Measurements from ENCODE around the gene KLHDC10. TPM values are rescaled to one million over a fixed set of nuclear protein-coding genes. Genes with fewer than 3 reads are reported as not detected.
A peak's percentile ranks its signal among the peaks of the same experiment; 100 is the strongest.
"Not testable (repeated sequence)": the region's sequence is repeated elsewhere in the genome, so short reads cannot be mapped to it uniquely, and the experiment has no call there.

The KLHDC10 gene
- polyA plus RNA-seq, 1 experiment, result 29.7 TPM

- TF ChIP-seq, protein P1, sequence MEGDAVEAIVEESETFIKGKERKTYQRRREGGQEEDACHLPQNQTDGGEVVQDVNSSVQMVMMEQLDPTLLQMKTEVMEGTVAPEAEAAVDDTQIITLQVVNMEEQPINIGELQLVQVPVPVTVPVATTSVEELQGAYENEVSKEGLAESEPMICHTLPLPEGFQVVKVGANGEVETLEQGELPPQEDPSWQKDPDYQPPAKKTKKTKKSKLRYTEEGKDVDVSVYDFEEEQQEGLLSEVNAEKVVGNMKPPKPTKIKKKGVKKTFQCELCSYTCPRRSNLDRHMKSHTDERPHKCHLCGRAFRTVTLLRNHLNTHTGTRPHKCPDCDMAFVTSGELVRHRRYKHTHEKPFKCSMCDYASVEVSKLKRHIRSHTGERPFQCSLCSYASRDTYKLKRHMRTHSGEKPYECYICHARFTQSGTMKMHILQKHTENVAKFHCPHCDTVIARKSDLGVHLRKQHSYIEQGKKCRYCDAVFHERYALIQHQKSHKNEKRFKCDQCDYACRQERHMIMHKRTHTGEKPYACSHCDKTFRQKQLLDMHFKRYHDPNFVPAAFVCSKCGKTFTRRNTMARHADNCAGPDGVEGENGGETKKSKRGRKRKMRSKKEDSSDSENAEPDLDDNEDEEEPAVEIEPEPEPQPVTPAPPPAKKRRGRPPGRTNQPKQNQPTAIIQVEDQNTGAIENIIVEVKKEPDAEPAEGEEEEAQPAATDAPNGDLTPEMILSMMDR (IDR thresholded peaks at IDR 0.05; ENCODE audit: low read depth, low read length), result no peak
- Histone ChIP-seq H3K4me3 (ENCODE audit: low read depth, low read length) (no peak overlapping the region), H3K27me3 (ENCODE audit: control insufficient read depth, insufficient read depth, low read length) (no peaks in the 10 kb centered on the region), H3K27ac (ENCODE audit: low read depth, low read length) (no peak overlapping the region), H3K9me3 (ENCODE audit: control insufficient read depth, insufficient read depth, low read length) (peaks cover 3% of the 10 kb centered on the region; the same call in 1 of the 2 replicates)
- no peak for DNase-seq (ENCODE audit: low read depth, low spot score)
- ChIA-PET CTCF (interaction anchor here (1.4 kb wide), 1 partner anchor 678 kb away, joined by 3 read pairs; no protein-coding TSS in a partner anchor), POLR2A (no interaction called here)
These were observed 9.6 kb downstream of the KLHDC10 start for GRCh38 chr7:130079846-130080394.

DNA sequence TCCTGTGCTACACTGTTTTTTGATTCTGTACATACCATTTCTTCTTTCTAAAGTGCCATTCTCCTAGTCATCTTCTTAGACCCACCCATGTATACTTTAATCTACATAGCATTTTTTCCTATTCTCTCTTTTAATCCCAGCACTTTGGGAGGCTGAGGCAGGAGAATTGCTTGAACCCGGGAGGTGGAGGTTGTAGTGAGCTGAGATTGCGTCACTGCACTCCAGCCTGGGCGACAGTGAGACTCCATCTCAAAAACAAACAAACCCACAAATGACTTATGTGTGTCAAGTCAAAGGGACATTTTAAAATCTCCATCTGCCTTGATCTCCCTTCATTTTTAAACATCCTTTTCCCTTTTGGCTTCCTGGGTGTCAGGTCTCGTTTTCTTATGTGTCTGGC lies 13.2 kb downstream of the KLHDC10 start:
- DNase-seq (ENCODE audit: low read depth, low spot score); H3K4me3 ChIP-seq (ENCODE audit: low read depth, low read length); H3K9me3 ChIP-seq (ENCODE audit: control insufficient read depth, insufficient read depth, low read length); H3K27ac ChIP-seq (ENCODE audit: low read depth, low read length); POLR2A ChIA-PET; H3K27me3 ChIP-seq (ENCODE audit: control insufficient read depth, insufficient read depth, low read length): not testable (repeated sequence)
- CTCF ChIA-PET, result interaction anchor here (2.4 to 4.0 kb wide), 2 partner anchors 11 to 13 kb away, joined by 7 to 26 read pairs; no protein-coding TSS in a partner anchor

GRCh38 chr7:130084037-130084875 lies 13.9 kb downstream of the KLHDC10 start:
- no peak for DNase-seq (ENCODE audit: low read depth, low spot score)
- Histone ChIP-seq H3K27ac (ENCODE audit: low read depth, low read length) (no peak overlapping the region), H3K9me3 (ENCODE audit: control insufficient read depth, insufficient read depth, low read length) (no peaks in the 10 kb centered on the region; the same call in 1 of the 2 replicates), H3K27me3 (ENCODE audit: control insufficient read depth, insufficient read depth, low read length) (no peaks in the 10 kb centered on the region), H3K4me3 (ENCODE audit: low read depth, low read length) (no peak overlapping the region)
- POLR2A ChIA-PET, result no interaction called here
- TF ChIP-seq, protein P1 (IDR thresholded peaks at IDR 0.05; ENCODE audit: low read depth, low read length), result peak; percentile 34
- CTCF ChIA-PET, result interaction anchor here (0.5 to 4.0 kb wide), 4 partner anchors 12 to 709 kb away, joined by 3 to 26 read pairs (median 6); no protein-coding TSS in a partner anchor

GRCh38 chr7:130085235-130085634 lies 14.9 kb downstream of the KLHDC10 start:
- H3K27me3 ChIP-seq (ENCODE audit: control insufficient read depth, insufficient read depth, low read length); POLR2A ChIA-PET; DNase-seq (ENCODE audit: low read depth, low spot score); H3K4me3 ChIP-seq (ENCODE audit: low read depth, low read length); H3K9me3 ChIP-seq (ENCODE audit: control insufficient read depth, insufficient read depth, low read length); H3K27ac ChIP-seq (ENCODE audit: low read depth, low read length): not testable (repeated sequence)
- CTCF ChIA-PET, result interaction anchor here (0.7 to 4.0 kb wide), 2 partner anchors 13 to 708 kb away, joined by 3 to 26 read pairs; no protein-coding TSS in a partner anchor

GRCh38 chr7:130086938-130087337 lies 16.6 kb downstream of the KLHDC10 start:
- ChIA-PET CTCF (interaction anchor here (1.4 to 2.1 kb wide), 2 partner anchors 9 to 15 kb away, joined by 6 to 10 read pairs; no protein-coding TSS in a partner anchor), POLR2A (interaction anchor here (1.2 kb wide), 1 partner anchor 47 kb away, joined by 3 read pairs; no protein-coding TSS in a partner anchor)
- Histone ChIP-seq H3K27ac (ENCODE audit: low read depth, low read length) (no peak overlapping the region), H3K27me3 (ENCODE audit: control insufficient read depth, insufficient read depth, low read length) (no peaks in the 10 kb centered on the region), H3K4me3 (ENCODE audit: low read depth, low read length) (no peak overlapping the region), H3K9me3 (ENCODE audit: control insufficient read depth, insufficient read depth, low read length) (no peaks in the 10 kb centered on the region; the same call in 1 of the 2 replicates)
- TF ChIP-seq, protein P1 (IDR thresholded peaks at IDR 0.05; ENCODE audit: low read depth, low read length), result no peak
- no peak for DNase-seq (ENCODE audit: low read depth, low spot score)
